Measurements from ENCODE around the gene GPER1. TPM values are rescaled to one million over a fixed set of nuclear protein-coding genes. Genes with fewer than 3 reads are reported as not detected.

Gene GPER1
- total and polyA plus RNA-seq, 2 experiments from 2014 or later, result 3.4 to 5.2 TPM

DNA sequence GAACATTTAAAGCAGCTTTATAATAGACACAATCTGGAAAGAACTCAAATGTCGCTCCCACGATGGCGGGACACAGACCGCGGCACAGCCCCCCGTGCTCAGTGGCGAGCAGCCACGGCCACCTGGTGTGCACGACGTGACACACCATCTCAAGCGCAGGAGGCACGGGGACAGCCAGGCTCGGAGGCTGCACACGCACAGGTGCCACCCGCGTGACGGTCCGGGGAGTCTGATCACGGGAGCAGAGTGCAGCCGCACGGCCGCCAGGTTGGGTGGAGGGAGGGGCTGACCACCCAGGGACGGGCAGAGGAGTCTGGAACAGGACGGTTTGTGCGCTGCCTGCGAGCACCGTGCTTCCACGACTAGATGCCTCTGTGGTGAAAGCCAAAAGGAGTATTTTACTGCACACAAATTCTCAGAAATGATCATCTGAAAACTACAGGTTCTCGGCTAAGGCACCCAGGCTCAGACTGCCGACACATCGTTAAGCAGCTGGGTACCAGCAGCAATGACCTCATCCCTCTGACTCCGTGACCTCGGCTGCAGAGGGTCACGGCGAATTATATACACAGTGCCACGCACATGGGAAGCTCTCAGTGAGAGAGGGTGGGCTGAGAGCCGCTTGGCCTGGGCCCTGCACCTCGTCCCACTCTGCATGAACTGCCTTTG, 7.5 kb upstream of the GPER1 start:
- no peaks in the 10 kb centered on the region for H3K36me3 ChIP-seq
- peaks cover 10% of the 10 kb centered on the region for H3K4me1 ChIP-seq (ENCODE audit: low read depth)
- DNase-seq (ENCODE audit: low read depth in 1 of 2, low spot score in 1 of 2), result no peak
- H3K27ac ChIP-seq, result peak overlapping the region; percentile 57
- H3K9me3 ChIP-seq (ENCODE audit: low read depth), result no peaks in the 10 kb centered on the region
- H3K4me3 ChIP-seq, result no peak overlapping the region
- TF ChIP-seq, protein P1, sequence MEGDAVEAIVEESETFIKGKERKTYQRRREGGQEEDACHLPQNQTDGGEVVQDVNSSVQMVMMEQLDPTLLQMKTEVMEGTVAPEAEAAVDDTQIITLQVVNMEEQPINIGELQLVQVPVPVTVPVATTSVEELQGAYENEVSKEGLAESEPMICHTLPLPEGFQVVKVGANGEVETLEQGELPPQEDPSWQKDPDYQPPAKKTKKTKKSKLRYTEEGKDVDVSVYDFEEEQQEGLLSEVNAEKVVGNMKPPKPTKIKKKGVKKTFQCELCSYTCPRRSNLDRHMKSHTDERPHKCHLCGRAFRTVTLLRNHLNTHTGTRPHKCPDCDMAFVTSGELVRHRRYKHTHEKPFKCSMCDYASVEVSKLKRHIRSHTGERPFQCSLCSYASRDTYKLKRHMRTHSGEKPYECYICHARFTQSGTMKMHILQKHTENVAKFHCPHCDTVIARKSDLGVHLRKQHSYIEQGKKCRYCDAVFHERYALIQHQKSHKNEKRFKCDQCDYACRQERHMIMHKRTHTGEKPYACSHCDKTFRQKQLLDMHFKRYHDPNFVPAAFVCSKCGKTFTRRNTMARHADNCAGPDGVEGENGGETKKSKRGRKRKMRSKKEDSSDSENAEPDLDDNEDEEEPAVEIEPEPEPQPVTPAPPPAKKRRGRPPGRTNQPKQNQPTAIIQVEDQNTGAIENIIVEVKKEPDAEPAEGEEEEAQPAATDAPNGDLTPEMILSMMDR (IDR thresholded peaks at IDR 0.05; ENCODE audit: low read depth, low read length), result no peak
- H3K27me3 ChIP-seq, result no peaks in the 10 kb centered on the region

DNA sequence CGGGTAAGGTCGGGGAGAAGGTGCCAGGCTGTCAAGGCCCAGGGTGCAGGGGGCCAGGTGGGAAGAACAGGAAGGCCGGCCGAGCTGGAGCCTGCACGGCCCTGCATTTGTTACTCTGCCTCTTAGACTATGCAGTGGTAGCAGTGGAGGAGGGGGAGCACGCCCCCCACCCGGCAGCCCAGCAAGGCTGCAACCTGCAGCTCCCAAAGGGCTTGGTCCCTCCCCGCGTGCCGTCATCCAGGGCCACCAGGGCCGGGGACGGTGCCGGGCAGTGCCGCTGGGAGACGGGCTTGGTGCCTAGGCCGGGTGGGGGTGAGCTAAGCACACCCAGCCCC, 7.0 kb upstream of the GPER1 start:
- Histone ChIP-seq H3K4me3 (no peak overlapping the region), H3K27me3 (no peaks in the 10 kb centered on the region), H3K4me1 (ENCODE audit: low read depth) (peaks cover 10% of the 10 kb centered on the region), H3K9me3 (ENCODE audit: low read depth) (no peaks in the 10 kb centered on the region), H3K36me3 (no peaks in the 10 kb centered on the region), H3K27ac (no peak overlapping the region)
- DNase-seq (ENCODE audit: low read depth in 1 of 2, low spot score in 1 of 2), result no peak
- TF ChIP-seq, protein P1 (IDR thresholded peaks at IDR 0.05; ENCODE audit: low read depth, low read length), result no peak

GRCh38 chr7:1081336-1081735, 6.6 kb upstream of the GPER1 start:
- peaks cover 10% of the 10 kb centered on the region for H3K4me1 ChIP-seq (ENCODE audit: low read depth)
- no peaks in the 10 kb centered on the region for H3K9me3 ChIP-seq (ENCODE audit: low read depth)
- no peak overlapping the region for H3K27ac ChIP-seq
- H3K27me3 ChIP-seq, result no peaks in the 10 kb centered on the region
- DNase-seq (ENCODE audit: low read depth in 1 of 2, low spot score in 1 of 2), result no peak
- H3K36me3 ChIP-seq, result no peaks in the 10 kb centered on the region
- TF ChIP-seq, protein P1 (IDR thresholded peaks at IDR 0.05; ENCODE audit: low read depth, low read length), result no peak
- no peak overlapping the region for H3K4me3 ChIP-seq

DNA sequence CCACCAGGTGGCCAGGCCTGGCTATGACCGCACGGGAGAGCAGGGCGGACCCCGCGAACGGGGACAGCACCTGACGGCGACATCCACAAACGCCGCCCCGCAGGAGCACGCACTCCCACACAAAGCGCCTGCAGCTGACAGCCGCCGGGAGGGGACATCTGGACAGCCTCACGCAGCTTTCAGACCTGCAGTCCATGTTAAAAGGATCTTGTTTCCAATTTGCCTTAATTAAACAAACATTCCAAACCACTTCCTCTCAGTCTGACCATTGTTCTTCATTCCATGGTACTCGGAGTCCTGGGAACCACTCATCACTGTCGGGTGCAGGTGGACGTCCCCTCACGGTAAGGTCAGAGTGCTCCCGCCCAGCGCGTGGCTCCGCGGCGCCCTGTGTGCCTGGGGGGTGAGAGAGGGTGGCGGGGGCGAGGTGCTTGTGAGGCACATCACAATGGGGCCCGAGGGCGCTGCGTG, 5.9 kb upstream of the GPER1 start:
- peak in 1 of 2 donors; percentile 12 for DNase-seq (ENCODE audit: low read depth in 1 of 2, low spot score in 1 of 2)
- TF ChIP-seq, protein P1 (IDR thresholded peaks at IDR 0.05; ENCODE audit: low read depth, low read length), result no peak
- H3K9me3 ChIP-seq (ENCODE audit: low read depth), result no peaks in the 10 kb centered on the region
- no peak overlapping the region for H3K27ac ChIP-seq
- H3K27me3 ChIP-seq, result no peaks in the 10 kb centered on the region
- H3K4me3 ChIP-seq, result no peak overlapping the region
- H3K36me3 ChIP-seq, result no peaks in the 10 kb centered on the region
- peaks cover 10% of the 10 kb centered on the region for H3K4me1 ChIP-seq (ENCODE audit: low read depth)

- Histone ChIP-seq H3K36me3 (no peaks in the 10 kb centered on the region), H3K27me3 (no peaks in the 10 kb centered on the region), H3K9me3 (ENCODE audit: low read depth) (no peaks in the 10 kb centered on the region), H3K4me3 (no peak overlapping the region), H3K27ac (no peak overlapping the region), H3K4me1 (ENCODE audit: low read depth) (peaks cover 18% of the 10 kb centered on the region)
- TF ChIP-seq, protein P1 (IDR thresholded peaks at IDR 0.05; ENCODE audit: low read depth, low read length), result no peak
- DNase-seq (ENCODE audit: low read depth in 1 of 2, low spot score in 1 of 2), result no peak
These were observed 3.9 kb upstream of the GPER1 start for GRCh38 chr7:1083729-1084657.

Data from cardiac muscle cell (in vitro differentiated cells and primary cell).